ENCODE results near the gene CD79B. TPM values are rescaled to one million over a fixed set of nuclear protein-coding genes. Genes with fewer than 3 reads are reported as not detected.

CD79B gene
- total and polyA plus RNA-seq, 9 of the 15 experiments (the other 6 are each of a cell fraction or from before 2014, with no cell fraction given): 0.15 to 0.62 (median 0.44) TPM; not detected in 2

- TF ChIP-seq SRSF7 (optimal IDR thresholded peaks at IDR 0.05; ENCODE audit: low read depth, low read length) (no peak), HMGXB4 (CRISPR knock-in tag; IDR thresholded peaks at IDR 0.05) (no peak), SMARCA5 (IDR thresholded peaks at IDR 0.05) (no peak), ARNT (IDR thresholded peaks at IDR 0.05) (no peak), DNMT1 (IDR thresholded peaks at IDR 0.05) (no peak), AFF1 (IDR thresholded peaks at IDR 0.05; ENCODE audit: low read depth in 1 of 2, partially characterized antibody in 2 of 2) (no peak), KLF13 (tag; IDR thresholded peaks at IDR 0.05; ENCODE audit: borderline replicate concordance, low read depth) (no peak), SAFB2 (IDR thresholded peaks at IDR 0.05; ENCODE audit: borderline replicate concordance, low read depth, low read length, severe bottlenecking) (no peak), ZNF449 (CRISPR knock-in tag; IDR thresholded peaks at IDR 0.05) (no peak), CBFA2T3 (IDR thresholded peaks at IDR 0.05) (no peak), ARHGAP35 (IDR thresholded peaks at IDR 0.05; ENCODE audit: partially characterized antibody) (no peak), LARP7 (IDR thresholded peaks at IDR 0.05) (no peak), L3MBTL2 (IDR thresholded peaks at IDR 0.05) (peak; percentile 49; the same call in 1 of the 2 replicates)
- TF ChIP-seq, protein P1, sequence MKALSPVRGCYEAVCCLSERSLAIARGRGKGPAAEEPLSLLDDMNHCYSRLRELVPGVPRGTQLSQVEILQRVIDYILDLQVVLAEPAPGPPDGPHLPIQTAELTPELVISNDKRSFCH (CRISPR knock-in tag; IDR thresholded peaks at IDR 0.05): no peak
- TF ChIP-seq, protein P1 (tag; IDR thresholded peaks at IDR 0.05): no peak
- TF ChIP-seq, protein P2, sequence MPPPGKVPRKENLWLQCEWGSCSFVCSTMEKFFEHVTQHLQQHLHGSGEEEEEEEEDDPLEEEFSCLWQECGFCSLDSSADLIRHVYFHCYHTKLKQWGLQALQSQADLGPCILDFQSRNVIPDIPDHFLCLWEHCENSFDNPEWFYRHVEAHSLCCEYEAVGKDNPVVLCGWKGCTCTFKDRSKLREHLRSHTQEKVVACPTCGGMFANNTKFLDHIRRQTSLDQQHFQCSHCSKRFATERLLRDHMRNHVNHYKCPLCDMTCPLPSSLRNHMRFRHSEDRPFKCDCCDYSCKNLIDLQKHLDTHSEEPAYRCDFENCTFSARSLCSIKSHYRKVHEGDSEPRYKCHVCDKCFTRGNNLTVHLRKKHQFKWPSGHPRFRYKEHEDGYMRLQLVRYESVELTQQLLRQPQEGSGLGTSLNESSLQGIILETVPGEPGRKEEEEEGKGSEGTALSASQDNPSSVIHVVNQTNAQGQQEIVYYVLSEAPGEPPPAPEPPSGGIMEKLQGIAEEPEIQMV (tag; conservative IDR thresholded peaks at IDR 0.05; ENCODE audit: low read depth): no peak
- TF ChIP-seq, protein P3, sequence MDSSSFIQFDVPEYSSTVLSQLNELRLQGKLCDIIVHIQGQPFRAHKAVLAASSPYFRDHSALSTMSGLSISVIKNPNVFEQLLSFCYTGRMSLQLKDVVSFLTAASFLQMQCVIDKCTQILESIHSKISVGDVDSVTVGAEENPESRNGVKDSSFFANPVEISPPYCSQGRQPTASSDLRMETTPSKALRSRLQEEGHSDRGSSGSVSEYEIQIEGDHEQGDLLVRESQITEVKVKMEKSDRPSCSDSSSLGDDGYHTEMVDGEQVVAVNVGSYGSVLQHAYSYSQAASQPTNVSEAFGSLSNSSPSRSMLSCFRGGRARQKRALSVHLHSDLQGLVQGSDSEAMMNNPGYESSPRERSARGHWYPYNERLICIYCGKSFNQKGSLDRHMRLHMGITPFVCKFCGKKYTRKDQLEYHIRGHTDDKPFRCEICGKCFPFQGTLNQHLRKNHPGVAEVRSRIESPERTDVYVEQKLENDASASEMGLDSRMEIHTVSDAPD (CRISPR knock-in tag; IDR thresholded peaks at IDR 0.05): no peak
Observed at GRCh38 chr17:63961355-63962212, 29.5 kb upstream of the CD79B start (continued).
